RWPE2 (cell line): ENCODE results near the gene FHIT.

Experiments
- ATAC-seq: fragments of 200-7000 bp; cut with Tn5 transposase; 3 replicates; pipeline ENCODE4 v1.9.1; 2021; ENCODE audit warnings: low read depth
- DNase-seq: peaks from one replicate; pipeline ENCODE4 v3.0.0-alpha.2; 2020; ENCODE audit warnings: low spot score
- H3K27ac ChIP-seq: fragments of 450-650 bp; 2 replicates; pipeline ENCODE4 v1.5.1; 2017; ENCODE audit warnings: mild to moderate bottlenecking; ENCODE audit not compliant: poor library complexity, severe bottlenecking
- H3K27me3 ChIP-seq: fragments of 250-450 bp; sonication (Bioruptor Pico); 2 replicates; pipeline ENCODE4 v1.5.1; 2021; ENCODE audit warnings: mild to moderate bottlenecking, moderate library complexity; ENCODE audit not compliant: insufficient read depth, poor library complexity, severe bottlenecking
- H3K36me3 ChIP-seq: fragments of 250-450 bp; sonication (Bioruptor Pico); 2 replicates; pipeline ENCODE4 v1.5.1; 2020; ENCODE audit warnings: low read depth, mild to moderate bottlenecking, moderate library complexity
- H3K4me1 ChIP-seq: fragments of 250-450 bp; sonication (Bioruptor Pico); 2 replicates; pipeline ENCODE4 v1.5.1; 2021; ENCODE audit warnings: mild to moderate bottlenecking, moderate library complexity; ENCODE audit not compliant: insufficient read depth, poor library complexity, severe bottlenecking
- H3K4me3 ChIP-seq: fragments of 250-450 bp; sonication (Bioruptor Pico); 2 replicates; pipeline ENCODE4 v1.5.1; 2021; ENCODE audit warnings: mild to moderate bottlenecking, moderate library complexity; ENCODE audit not compliant: severe bottlenecking
- H3K9me3 ChIP-seq: fragments of 250-450 bp; sonication (Bioruptor Pico); 2 replicates; pipeline ENCODE4 v1.5.1; 2021; ENCODE audit warnings: mild to moderate bottlenecking, moderate library complexity; ENCODE audit not compliant: severe bottlenecking
- TF ChIP-seq, protein P1 (sequence below): fragments of 450-650 bp; IDR thresholded peaks from one replicate; pipeline ENCODE4 v1.5.1; 2017; ENCODE audit warnings: mild to moderate bottlenecking, moderate library complexity; ENCODE audit not compliant: poor library complexity, severe bottlenecking

Gene FHIT

DNA sequence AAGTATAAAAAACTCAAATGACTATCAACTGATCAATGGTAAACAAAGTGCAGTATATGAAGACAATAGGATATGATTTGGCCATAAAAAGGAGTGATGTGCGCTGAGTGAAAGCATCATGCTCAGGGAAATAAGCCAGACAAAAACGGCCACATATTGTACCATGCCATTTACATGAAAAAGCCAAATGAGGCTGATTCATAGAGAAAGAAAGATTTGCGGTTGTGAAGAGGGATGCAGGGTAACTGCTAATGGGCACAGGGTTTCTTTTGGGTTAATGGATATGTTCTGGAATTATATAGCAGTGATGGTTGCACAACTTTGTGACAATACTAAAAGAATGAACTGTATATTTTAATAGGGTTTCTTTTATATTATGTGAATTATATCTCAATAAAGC, 1324.2 kb downstream of the FHIT start:
- TF ChIP-seq, protein P1, sequence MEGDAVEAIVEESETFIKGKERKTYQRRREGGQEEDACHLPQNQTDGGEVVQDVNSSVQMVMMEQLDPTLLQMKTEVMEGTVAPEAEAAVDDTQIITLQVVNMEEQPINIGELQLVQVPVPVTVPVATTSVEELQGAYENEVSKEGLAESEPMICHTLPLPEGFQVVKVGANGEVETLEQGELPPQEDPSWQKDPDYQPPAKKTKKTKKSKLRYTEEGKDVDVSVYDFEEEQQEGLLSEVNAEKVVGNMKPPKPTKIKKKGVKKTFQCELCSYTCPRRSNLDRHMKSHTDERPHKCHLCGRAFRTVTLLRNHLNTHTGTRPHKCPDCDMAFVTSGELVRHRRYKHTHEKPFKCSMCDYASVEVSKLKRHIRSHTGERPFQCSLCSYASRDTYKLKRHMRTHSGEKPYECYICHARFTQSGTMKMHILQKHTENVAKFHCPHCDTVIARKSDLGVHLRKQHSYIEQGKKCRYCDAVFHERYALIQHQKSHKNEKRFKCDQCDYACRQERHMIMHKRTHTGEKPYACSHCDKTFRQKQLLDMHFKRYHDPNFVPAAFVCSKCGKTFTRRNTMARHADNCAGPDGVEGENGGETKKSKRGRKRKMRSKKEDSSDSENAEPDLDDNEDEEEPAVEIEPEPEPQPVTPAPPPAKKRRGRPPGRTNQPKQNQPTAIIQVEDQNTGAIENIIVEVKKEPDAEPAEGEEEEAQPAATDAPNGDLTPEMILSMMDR, result no peak
- no peaks in the 10 kb centered on the region for H3K36me3 ChIP-seq
- no peak overlapping the region for H3K27ac ChIP-seq
- ATAC-seq (no peak), DNase-seq (no peak)
- H3K9me3 ChIP-seq, result no peaks in the 10 kb centered on the region
- H3K4me3 ChIP-seq, result no peak overlapping the region
- H3K4me1 ChIP-seq, result no peaks in the 10 kb centered on the region
- no peaks in the 10 kb centered on the region for H3K27me3 ChIP-seq

DNA sequence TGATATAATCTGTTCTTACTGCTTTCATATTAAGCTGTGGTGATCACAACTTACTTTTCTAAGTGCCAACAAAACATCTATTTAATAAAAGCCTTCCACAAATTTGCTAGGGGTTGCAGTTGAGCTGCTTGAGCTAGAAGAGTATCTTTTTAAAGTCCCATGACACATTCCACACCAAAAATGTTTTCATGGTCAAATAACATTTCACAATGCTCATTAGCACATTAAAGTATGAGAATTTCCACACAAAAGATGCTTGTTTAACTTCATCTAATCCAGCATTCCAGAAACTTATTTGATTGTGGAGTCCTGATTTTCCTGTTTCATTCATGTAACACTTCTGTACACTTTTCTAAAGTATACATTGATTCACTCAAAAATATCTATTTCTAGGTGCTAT, 1325.3 kb downstream of the FHIT start:
- TF ChIP-seq, protein P1, result no peak
- Histone ChIP-seq H3K4me1 (no peaks in the 10 kb centered on the region), H3K27me3 (no peaks in the 10 kb centered on the region), H3K4me3 (no peak overlapping the region), H3K27ac (no peak overlapping the region), H3K9me3 (no peaks in the 10 kb centered on the region), H3K36me3 (no peaks in the 10 kb centered on the region)
- DNase-seq (no peak), ATAC-seq (no peak)

DNA sequence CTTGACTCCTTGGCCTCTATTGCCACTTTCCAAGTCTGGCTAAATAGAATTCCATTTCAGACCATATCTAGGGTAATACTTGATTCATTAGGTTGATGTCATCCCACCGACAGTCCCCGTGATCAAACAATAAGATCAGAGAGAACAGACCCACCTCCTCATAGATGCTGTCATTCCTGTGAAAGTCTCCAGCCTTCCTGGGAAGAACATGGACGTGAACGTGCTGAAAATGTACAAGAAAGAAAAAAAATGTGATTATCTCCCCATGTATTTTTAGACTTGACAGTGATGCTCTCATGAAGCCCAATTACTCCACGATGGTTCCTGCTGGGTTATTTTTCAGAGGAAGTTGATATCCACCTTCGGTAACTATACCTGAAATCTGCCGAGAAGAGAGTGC, 1329.1 kb downstream of the FHIT start:
- H3K27ac ChIP-seq, result no peak overlapping the region
- no peaks in the 10 kb centered on the region for H3K9me3 ChIP-seq
- no peak overlapping the region for H3K4me3 ChIP-seq
- H3K27me3 ChIP-seq, result no peaks in the 10 kb centered on the region
- no peaks in the 10 kb centered on the region for H3K36me3 ChIP-seq
- no peaks in the 10 kb centered on the region for H3K4me1 ChIP-seq
- no peak for DNase-seq
- no peak for ATAC-seq
- TF ChIP-seq, protein P1, result no peak

DNA sequence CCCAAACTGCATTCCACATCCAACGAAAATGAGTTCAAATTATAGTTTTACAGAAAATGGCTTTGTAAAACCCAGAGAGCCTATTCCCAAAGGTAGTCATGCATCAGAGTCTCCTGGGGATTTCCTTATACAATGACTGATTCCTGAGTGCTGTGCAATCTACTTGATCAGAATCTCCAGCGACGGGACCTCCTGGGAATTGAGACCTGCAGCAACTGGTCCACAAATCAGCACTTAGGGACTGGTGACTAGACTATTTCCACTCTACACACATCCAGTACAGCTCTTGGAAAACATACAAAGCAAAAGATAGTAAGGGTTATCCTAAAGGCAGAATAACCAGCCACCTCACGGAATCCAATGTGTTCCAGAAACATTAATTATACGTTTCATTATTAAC, 1330.4 kb downstream of the FHIT start:
- Histone ChIP-seq H3K36me3 (no peaks in the 10 kb centered on the region), H3K9me3 (no peaks in the 10 kb centered on the region), H3K4me1 (no peaks in the 10 kb centered on the region), H3K4me3 (no peak overlapping the region), H3K27me3 (no peaks in the 10 kb centered on the region), H3K27ac (no peak overlapping the region)
- TF ChIP-seq, protein P1, result no peak
- ATAC-seq, result no peak
- DNase-seq, result no peak

DNA sequence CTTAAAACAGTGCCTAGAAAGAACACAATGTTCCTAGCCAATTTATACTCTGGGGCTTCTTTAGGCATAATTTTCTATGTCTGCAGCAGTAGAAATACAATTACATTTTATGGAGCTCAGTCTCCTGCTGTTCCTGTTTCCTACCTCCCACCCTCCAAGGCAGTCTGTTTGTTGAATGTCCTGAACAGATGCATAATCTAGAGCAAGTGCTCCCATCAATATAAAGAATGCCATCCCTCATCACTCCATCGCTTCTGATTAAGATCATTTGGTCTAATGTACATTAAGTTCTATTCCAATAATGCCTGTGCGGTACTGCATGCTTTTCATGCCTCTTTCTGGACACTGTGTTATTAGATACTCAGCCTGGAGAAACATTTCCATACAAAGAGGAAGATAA, 1331.7 kb downstream of the FHIT start:
- Histone ChIP-seq H3K9me3 (no peaks in the 10 kb centered on the region), H3K36me3 (no peaks in the 10 kb centered on the region), H3K4me3 (no peak overlapping the region), H3K27ac (no peak overlapping the region), H3K27me3 (no peaks in the 10 kb centered on the region), H3K4me1 (no peaks in the 10 kb centered on the region)
- ATAC-seq (no peak), DNase-seq (no peak)
- TF ChIP-seq, protein P1, result no peak
